Suprapubic skin (tissue), 4 donors: ENCODE results near the gene CTBS. TPM values are rescaled to one million over a fixed set of nuclear protein-coding genes. Genes with fewer than 3 reads are reported as not detected.

Experiments used
- DNase-seq, 2 donors: peaks; one replicate each; pipeline ENCODE4 v3.0.0-alpha.2; 2019; ENCODE audit warnings: low spot score in 2 of 2
- H3K27ac ChIP-seq: fragments of 200-600 bp; sonication (generic); one replicate; pipeline ENCODE4 v1.5.1; 2019
- H3K27me3 ChIP-seq: fragments of 200-600 bp; sonication (generic); one replicate; pipeline ENCODE4 v1.5.1; 2019
- H3K36me3 ChIP-seq: fragments of 200-600 bp; sonication (generic); one replicate; pipeline ENCODE4 v1.5.1; 2019
- H3K4me1 ChIP-seq: fragments of 200-600 bp; sonication (generic); one replicate; pipeline ENCODE4 v1.5.1; 2019
- H3K4me3 ChIP-seq: fragments of 200-600 bp; sonication (generic); one replicate; pipeline ENCODE4 v1.5.1; 2019; ENCODE audit warnings: mild to moderate bottlenecking
- H3K9me3 ChIP-seq: fragments of 200-600 bp; sonication (generic); one replicate; pipeline ENCODE4 v1.5.1; 2019
- EP300 ChIP-seq: sonication (generic); formaldehyde crosslinking; IDR thresholded peaks from one replicate; pipeline ENCODE4 v1.6.1; 2017; ENCODE audit warnings: antibody characterized with exemption
- POLR2A ChIP-seq, 2 donors: fragments of 450-650 bp; IDR thresholded peaks; one replicate each; pipeline ENCODE4 v1.6.1; 2017; ENCODE audit warnings: antibody characterized with exemption in 2 of 2, mild to moderate bottlenecking in 2 of 2, moderate library complexity in 2 of 2
- POLR2AphosphoS5 ChIP-seq, 3 donors: sonication (generic); formaldehyde crosslinking; IDR thresholded peaks; one replicate each; pipeline ENCODE4 v1.6.1; 2017; ENCODE audit warnings: antibody characterized with exemption in 3 of 3
- WGBS: methylation state at CpG from one replicate; pipeline ENCODE4 v1.1.5; 2018; 5-methylcytosine and 5-hydroxymethylcytosine counted together
- total RNA-seq, 4 donors: library from RNA; depleted of rRNA; stranded (reverse); fragments of >200 nt; gene quantifications; one replicate each; pipeline ENCODE4 v1.1.0, GENCODE V29; 2016
- TF ChIP-seq, protein P1 (sequence below), 2 donors: fragments of 200-600 bp in 1 of 2; fragments of 450-650 bp in 1 of 2; sonication (generic) in 1 of 2; IDR thresholded peaks; one replicate each; pipeline ENCODE4 v1.5.1; 2016 to 2019; ENCODE audit warnings: antibody characterized with exemption in 2 of 2, mild to moderate bottlenecking in 1 of 2, moderate library complexity in 1 of 2

Gene CTBS
- total RNA-seq, 4 donors from 2014 or later, result 13.4 to 17.9 (median 15.3) TPM

DNA sequence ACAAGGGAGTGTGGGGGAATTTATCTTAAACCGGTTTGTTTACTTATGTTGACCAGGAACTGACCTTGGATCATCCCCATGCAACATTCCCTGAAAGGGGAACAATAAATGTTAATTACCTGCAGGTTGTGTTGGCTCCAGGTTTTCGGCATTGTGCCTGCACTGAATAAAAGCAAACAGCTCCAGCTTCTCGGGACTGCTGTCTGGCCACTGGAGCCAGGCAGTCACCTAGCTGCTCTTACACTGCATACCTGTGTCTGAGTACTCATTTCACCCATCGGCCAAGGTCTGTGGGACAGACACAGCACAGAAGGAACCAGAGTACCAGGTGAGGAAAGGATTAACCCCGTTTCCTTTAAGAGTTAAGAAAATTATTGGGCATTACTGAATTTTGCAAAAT, 32.7 kb upstream of the CTBS start:
- peaks cover 17% of the 10 kb centered on the region for H3K4me1 ChIP-seq
- H3K4me3 ChIP-seq, result no peak overlapping the region
- WGBS, result 84% methylated on average over 5 of the region's 5 CpGs
- H3K27me3 ChIP-seq, result no peaks in the 10 kb centered on the region
- no peaks in the 10 kb centered on the region for H3K9me3 ChIP-seq
- TF ChIP-seq POLR2AphosphoS5 (IDR thresholded peaks at IDR 0.05) (no peak), EP300 (no peak), POLR2A (IDR thresholded peaks at IDR 0.05) (no peak)
- TF ChIP-seq, protein P1, sequence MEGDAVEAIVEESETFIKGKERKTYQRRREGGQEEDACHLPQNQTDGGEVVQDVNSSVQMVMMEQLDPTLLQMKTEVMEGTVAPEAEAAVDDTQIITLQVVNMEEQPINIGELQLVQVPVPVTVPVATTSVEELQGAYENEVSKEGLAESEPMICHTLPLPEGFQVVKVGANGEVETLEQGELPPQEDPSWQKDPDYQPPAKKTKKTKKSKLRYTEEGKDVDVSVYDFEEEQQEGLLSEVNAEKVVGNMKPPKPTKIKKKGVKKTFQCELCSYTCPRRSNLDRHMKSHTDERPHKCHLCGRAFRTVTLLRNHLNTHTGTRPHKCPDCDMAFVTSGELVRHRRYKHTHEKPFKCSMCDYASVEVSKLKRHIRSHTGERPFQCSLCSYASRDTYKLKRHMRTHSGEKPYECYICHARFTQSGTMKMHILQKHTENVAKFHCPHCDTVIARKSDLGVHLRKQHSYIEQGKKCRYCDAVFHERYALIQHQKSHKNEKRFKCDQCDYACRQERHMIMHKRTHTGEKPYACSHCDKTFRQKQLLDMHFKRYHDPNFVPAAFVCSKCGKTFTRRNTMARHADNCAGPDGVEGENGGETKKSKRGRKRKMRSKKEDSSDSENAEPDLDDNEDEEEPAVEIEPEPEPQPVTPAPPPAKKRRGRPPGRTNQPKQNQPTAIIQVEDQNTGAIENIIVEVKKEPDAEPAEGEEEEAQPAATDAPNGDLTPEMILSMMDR (IDR thresholded peaks at IDR 0.05), result no peak
- H3K36me3 ChIP-seq, result no peaks in the 10 kb centered on the region
- H3K27ac ChIP-seq, result no peak overlapping the region
- no peak for DNase-seq

DNA sequence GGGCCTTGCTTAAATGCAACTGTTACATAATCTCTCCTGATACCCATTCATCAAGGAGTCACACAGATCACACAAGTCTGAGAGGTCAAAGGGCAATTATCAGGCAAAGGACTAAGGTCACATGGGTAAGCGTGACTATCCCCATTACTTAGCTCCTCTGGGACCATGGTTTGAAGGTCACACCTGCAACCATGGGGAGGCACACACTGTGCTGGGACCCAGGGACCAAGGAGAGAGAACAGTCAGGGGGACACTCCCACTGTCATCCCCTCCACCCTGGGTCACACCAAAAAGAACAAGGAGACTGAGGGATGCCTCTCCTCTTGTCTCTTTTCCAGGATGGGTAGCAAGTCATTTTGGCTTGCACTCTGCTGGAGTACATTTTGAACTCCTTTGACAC, 30.9 kb upstream of the CTBS start:
- Histone ChIP-seq H3K36me3 (no peaks in the 10 kb centered on the region), H3K27ac (no peak overlapping the region), H3K4me1 (peaks cover 17% of the 10 kb centered on the region), H3K9me3 (no peaks in the 10 kb centered on the region), H3K4me3 (no peak overlapping the region), H3K27me3 (no peaks in the 10 kb centered on the region)
- TF ChIP-seq EP300 (no peak), POLR2A (IDR thresholded peaks at IDR 0.05) (no peak), POLR2AphosphoS5 (IDR thresholded peaks at IDR 0.05) (no peak)
- TF ChIP-seq, protein P1 (IDR thresholded peaks at IDR 0.05), result no peak
- WGBS, result 100% methylated on average over 1 of the region's 1 CpG
- DNase-seq, result no peak

DNA sequence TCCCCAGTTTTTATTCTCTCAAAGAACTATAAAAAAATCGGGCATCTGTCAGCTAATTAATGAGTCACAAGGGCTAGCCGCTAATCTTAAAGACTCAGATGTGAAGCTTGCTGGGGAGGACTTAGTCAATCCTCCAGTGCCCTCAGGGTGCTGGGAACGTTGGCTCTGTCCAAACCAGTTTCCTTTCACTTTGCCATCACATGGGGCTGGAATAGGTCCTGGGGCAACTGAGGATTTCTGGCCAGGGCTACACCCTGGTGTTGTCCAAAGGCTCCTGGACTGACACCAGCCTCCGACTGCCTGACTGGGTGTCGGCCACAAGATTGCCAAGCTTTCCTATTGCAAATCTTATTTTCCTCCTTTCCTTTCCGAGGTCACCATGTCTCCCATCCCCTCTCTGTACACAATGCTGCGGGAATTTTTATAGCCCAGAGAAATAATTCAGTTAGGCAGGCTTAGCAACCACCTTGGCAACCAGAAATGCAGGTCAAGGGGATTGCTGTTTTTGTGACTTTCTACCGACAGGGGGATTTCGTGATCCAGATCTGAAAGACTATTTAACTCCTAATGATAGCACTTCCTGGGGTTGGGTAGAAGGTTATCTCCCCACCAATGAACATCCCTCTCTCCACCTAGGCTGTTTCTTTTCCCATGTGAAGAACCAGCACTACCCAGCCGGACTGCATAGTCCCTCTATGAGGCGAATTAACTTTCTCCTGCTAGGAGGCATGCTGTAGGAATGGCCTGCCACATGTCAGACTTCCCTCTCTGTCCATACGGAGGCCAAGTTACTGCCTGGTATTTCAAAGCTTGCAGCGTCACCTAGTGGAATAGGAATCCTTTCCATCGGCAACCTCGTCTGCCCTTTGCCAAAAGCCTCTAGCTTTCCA, 29.9 kb upstream of the CTBS start:
- Histone ChIP-seq H3K36me3 (no peaks in the 10 kb centered on the region), H3K4me3 (peak overlapping the region; percentile 35), H3K27ac (peak overlapping the region; percentile 33), H3K27me3 (no peaks in the 10 kb centered on the region), H3K9me3 (no peaks in the 10 kb centered on the region), H3K4me1 (peaks cover 17% of the 10 kb centered on the region)
- 32% methylated on average over 15 of the region's 15 CpGs for WGBS
- no peak for TF ChIP-seq EP300
- TF ChIP-seq, protein P1 (IDR thresholded peaks at IDR 0.05), result peak; percentile 33 to 37
- DNase-seq, result peak in 1 of 2 donors; percentile 69

DNA sequence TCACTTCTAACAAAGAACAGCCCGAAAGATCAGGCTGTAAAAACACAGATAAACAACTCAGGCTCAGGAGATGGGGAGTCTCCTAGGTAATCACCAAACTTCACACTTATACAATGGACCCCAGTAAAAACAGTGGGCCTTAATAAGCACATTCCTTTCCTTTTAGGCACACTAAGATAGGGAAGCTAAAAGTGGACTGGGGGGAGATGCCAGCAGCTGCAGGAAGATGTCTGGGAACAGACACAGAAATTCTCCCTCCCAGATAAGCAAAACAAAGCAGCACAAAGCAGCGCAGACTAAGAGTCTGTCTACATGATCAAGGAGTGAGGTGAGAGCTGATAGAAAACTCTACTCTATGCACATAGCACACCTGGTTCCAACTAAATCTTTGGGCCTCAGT, 29.0 kb upstream of the CTBS start:
- Histone ChIP-seq H3K4me3 (peak overlapping the region; percentile 35), H3K27me3 (no peaks in the 10 kb centered on the region), H3K4me1 (peaks cover 17% of the 10 kb centered on the region), H3K36me3 (no peaks in the 10 kb centered on the region), H3K27ac (peak overlapping the region; percentile 33), H3K9me3 (no peaks in the 10 kb centered on the region)
- 54% methylated on average over 2 of the region's 2 CpGs for WGBS
- TF ChIP-seq EP300 (no peak), POLR2A (IDR thresholded peaks at IDR 0.05) (no peak), POLR2AphosphoS5 (IDR thresholded peaks at IDR 0.05) (no peak)
- TF ChIP-seq, protein P1 (IDR thresholded peaks at IDR 0.05), result no peak
- DNase-seq, result no peak

DNA sequence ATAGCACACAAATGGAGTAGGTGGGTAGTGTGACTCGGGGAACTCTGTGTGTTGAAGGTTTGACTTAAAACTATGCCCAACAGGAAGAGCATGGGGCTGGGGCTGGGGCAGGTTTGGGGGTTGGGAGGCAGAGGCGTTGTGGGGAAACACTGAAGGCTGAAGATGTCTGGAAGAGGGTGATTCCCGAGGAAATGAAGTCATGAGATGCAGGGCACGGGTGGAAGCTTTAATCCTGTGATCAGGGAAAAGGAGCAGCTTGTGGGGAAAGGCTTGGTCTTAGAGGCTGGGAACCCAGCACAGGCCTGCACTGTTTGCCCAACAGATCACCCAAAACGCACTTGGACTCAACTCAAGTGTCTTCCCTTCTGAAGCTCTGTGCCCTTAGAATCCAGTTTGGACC, 26.6 kb upstream of the CTBS start:
- Histone ChIP-seq H3K9me3 (no peaks in the 10 kb centered on the region), H3K4me1 (peaks cover 17% of the 10 kb centered on the region), H3K27ac (no peak overlapping the region), H3K27me3 (no peaks in the 10 kb centered on the region), H3K4me3 (no peak overlapping the region), H3K36me3 (no peaks in the 10 kb centered on the region)
- TF ChIP-seq POLR2A (IDR thresholded peaks at IDR 0.05) (no peak), POLR2AphosphoS5 (IDR thresholded peaks at IDR 0.05) (no peak), EP300 (no peak)
- TF ChIP-seq, protein P1 (IDR thresholded peaks at IDR 0.05), result no peak
- 85% methylated on average over 5 of the region's 5 CpGs for WGBS
- DNase-seq, result no peak
